Anterior cingulate cortex (tissue), 58 donors: ENCODE data around the gene VSNL1.

Experiments
- DNase-seq, 58 donors: peaks; one replicate each; lab custom pipeline; 2025; lab: John Stamatoyannopoulos, UW

The VSNL1 gene

DNA sequence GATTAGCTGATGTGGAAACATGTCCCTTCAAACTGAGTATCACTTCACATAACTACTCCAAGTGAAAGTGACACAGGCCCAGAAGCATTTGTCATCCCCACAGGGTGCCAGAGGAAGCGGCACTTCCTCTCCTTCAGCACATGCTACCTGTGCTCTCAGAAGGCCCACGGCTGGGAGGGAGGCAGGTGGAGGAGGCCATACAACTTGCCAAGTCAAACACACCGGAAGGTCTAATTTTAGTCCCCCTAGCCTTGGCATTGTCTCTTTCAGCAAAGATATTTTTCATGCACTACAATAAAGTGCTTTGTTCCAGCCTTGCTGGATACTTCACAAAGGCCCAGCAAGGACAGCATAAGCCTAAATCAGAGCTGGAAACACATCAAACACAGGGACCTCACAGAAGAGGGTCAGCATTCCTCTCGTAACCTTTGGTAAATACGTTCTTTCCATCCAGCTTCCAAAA is 38.0 kb downstream of the VSNL1 start:
- DNase-seq, result no peak

DNA sequence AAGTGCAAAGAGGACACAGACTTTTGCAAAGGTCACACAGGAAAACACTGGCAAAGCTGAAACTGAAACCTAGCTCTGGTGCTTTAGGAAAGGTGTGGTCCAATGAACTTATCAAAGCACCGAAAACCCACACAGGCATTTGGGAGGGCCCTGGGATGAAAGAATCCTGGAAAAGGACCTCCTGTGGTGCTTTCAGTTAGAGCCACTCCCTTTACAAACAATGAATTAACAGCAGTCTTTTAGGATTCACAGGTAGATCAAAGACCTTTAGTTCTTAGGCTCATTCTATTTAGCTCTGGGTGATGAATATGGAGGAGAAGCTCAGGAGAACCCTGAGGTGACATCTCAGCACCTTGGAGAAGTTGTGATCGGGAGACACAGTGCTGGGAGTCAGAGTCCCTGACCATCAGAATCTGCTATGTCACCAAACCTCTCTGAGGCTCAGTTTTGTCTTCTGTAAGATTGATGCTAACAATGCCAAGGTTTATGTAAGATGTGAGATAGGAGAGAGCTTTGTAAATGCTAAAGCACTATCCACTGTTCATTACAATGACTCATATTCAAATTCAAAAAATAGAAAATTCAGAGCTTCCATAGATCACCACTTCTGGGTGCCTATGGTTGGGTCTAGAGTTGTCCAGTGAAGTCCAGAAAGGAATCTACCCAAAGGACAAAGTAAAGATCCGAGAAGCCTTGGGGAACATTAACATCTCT is 39.3 kb downstream of the VSNL1 start:
- no peak for DNase-seq

DNA sequence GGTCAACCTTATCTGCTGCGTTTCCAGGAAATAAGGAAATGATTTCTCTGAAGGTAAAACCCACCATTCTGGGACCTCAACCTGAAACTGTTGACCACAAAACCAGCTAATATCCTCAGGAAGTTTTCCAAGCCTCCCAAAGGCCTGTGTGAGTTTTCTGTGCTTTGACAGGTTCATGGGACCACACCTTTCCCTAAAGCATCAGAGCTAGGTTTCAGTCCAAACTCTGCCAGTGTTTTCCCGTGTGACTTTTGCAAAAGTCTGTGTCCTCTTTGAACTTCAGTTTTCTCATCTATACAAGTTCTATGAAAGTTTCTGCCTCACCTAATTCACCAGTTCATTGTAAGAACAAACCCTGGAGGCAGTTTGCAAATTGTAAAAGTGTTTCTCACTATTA is 39.8 kb downstream of the VSNL1 start:
- DNase-seq, result no peak

DNA sequence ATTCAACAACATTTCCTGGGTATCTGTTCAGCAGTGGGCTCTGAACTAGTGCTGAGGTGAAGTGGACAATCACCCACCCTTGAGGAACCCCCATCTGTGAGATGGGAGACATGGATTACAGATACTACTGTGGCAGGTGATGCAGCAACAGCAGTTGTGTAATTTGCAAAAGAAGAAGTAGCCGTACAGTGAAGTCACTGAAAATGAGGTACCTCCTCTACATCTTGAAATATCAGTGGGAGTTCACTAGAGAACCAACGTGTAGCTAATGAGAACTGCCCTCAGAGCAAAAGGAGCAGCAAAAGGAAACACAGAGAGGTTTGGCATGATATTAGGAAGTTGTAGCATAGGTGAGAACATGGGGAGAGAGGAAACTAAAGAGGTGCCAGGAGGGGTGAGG is 41.3 kb downstream of the VSNL1 start:
- no peak for DNase-seq

DNA sequence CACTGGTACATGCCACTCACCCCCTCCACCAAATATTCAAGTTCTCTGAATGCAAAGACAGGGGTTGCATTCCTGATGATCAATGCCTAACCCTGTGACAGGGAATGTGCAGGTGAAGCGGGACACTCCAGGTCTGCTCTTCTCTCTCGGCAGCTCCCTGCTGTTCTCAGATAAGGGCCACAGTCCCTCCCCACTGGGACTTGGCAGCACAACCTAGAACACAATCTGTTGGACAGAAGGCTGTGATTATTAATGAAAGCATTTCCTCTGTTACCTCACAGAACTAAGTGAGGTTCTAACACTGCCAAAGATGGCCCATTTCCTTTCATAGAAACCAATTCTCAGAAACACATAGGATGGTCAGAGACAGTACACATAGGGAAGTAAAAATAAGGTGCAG is 42.7 kb downstream of the VSNL1 start:
- no peak for DNase-seq

DNA sequence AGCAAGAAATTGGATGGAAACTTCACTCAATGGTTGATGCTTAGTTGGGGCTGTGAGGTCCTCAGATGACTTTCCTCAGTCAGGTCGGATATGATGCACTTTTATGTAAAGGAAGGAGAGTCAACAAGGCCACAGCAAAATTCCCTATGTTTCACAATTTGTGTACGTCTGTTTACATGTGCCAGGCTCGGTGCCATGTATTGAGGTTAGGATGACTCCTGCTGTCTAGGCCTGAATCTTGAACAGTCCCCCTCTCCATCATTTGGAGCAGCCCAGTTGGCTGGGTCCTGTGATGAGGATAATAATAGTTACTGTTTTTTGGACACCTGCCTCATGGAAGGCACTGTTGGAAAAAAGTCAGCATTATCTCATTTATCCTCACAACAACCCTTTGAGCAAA is 43.1 kb downstream of the VSNL1 start:
- DNase-seq, result no peak

DNA sequence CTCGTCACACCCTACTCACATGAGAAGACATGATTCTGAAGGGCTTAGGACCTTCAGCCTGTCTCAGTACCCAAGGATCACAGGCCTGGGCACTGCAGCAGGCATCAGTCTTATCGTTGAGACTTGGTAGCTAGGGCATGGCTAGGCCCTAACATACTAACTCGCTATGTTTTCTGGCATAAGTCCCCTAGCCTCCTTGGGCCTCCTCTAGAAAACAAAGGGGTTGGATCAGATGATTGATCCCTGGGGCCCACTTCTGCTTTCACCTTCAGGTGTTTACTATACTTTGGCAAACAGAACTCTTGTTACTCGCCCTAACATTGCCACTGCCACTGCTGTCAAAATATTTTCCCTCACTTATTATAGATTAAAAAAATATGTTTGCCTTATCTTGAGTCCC is 44.2 kb downstream of the VSNL1 start:
- DNase-seq, result no peak

DNA sequence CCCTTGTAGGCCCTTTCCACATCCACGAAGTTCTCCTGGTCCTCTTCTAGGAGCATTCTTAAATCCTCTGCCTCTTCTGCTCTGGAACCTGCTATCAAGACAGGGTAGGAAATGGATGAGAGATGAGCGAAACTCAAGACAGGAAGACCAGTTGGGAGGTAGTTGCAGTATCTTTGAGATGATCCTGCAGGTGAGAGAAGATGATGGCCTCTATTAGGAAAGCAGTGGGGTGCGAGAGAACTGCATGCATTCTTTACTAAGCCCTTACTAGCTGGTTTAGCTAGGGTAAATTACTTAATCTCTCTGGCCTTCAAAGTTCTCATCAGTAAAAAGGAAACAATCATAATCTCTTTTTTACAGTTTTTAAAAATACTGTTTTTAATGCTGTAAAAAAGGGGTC is 47.0 kb downstream of the VSNL1 start:
- no peak for DNase-seq

DNA sequence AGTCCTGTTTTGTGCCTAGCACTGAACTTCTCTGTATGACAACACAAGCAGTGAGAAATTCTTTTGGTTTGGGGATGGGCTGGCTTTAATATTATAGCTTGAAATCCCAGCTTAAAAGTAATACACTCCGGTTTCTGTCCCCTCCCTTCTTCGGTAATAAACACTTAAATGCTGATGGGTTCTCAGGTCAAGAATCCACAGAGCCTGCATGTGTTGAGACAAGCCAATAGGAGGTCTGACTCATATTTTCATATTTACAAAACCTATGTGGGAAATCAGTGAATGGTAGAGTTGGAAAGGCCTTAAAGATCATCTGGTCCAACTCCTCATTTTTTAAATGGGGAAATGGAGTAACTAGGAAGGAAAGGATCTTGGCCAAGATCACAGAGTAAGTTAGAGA is 47.5 kb downstream of the VSNL1 start:
- DNase-seq, result no peak

DNA sequence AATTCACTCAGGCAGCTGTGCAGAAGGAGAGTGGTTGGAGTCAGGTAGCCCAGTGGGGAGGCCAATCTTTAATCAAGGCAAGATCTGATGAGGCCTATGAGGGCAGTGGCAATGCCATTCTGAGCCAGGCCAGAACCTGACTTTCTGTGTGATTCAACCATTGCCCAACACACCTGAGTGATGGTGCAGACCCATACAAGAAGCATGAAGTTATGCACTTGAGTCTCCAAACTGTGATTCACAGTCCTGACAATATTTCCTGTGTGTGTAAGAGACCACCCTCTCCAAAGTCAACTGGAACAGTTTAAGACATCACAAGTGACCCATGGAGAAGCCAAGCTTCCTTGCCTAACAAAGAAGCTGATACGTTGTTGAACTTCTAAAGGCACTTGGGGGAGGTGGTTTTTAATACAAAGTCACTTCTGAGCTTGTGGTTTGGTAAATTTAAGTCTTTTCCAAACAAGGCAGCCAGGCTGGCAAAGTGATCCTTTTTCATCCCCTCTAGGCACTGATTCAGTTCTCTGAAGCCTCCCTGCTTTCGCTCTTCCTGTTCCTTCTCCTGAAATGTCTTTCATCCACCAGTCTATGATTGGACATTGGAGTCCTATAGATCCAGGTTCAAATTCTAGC is 49.0 kb downstream of the VSNL1 start:
- DNase-seq, result no peak

DNA sequence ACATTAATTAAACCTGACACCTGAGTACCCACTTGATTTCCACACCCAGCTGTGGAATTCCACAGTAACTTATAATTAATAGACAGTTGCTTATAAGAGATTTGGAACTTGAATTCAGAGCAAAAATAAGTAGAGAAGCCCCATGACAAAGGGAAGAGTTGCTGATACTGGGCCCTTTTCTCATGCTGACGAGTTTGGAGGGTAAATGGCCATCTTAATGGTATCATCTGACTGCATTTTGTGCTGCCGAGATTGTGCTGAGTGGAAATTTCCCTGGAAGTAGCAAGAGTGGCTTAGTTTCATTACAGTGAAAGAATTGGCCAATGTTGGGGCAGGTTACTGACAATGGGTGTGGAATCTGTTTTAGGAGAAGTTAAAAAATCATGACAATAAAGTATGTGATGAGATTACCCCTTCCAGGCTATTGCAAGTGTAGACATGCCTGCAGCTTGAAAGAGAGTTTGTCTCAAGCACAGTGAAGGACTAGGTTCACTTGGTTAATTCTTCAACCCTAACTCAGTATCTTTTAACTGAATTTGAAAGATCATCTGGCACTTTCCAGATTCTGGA is 49.9 kb downstream of the VSNL1 start:
- DNase-seq, result no peak

DNA sequence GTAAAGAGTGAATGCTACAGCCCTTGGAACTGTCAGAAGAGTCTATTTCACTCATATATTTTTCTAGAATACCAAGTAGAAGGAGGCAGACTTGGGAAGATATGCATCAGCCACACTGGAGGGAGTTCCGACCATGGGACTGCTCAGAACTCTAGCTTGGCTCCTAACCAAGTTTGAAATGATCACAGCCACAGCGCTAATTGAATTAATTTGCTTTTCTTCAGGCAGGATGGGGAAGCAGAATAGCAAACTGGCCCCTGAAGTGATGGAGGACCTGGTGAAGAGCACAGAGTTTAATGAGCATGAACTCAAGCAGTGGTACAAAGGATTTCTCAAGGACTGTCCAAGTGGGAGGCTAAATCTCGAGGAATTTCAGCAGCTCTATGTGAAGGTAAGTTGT is 51.4 kb downstream of the VSNL1 start:
- DNase-seq, result no peak

DNA sequence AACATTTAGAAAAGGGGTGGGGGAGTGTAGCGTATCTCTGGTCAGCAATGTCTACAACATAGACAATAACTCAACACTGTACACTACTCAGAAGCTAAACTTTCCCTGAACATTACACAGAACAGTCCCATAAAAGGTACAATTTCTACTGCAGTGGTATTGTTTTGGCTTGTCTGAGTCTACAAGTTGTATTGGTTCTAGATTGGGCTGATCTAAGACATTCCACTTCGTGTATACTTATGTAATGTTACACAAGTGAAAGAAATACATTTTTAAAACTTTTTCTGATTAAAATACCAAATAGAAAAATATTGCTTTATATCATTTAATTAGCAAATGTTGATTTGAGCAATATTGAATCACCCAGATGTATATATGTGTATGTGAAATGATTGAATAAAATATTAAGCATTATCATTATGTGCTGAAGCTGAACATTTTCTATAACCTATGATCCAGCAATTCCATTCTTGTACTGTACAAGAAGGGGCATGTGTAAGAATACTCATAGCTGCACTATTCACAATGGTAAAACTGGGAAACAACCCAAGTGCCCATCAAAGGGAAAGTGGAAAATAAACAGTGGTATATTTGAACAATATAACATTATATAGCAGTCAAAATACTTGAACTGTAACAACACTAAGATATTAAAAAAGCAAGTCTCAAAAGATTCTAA is 52.4 kb downstream of the VSNL1 start:
- DNase-seq, result no peak

DNA sequence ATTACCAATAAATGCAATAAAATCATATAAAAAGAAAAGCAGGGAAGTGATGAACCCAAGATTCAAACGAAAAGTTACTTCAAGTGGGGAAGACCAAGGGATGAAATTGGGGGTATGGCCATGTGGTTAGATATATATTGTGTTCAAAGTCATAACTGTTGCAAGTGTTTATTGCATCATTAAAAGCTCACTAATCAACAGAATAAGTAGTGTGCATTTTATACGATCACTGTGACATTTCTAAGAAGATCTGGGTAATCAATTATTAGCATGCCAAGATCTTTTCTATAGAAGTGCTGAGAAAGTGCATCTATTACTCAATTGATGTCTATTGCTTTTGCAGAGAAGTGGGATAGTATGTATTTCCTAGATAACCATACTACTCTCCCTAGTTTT is 52.9 kb downstream of the VSNL1 start:
- DNase-seq, result no peak

DNA sequence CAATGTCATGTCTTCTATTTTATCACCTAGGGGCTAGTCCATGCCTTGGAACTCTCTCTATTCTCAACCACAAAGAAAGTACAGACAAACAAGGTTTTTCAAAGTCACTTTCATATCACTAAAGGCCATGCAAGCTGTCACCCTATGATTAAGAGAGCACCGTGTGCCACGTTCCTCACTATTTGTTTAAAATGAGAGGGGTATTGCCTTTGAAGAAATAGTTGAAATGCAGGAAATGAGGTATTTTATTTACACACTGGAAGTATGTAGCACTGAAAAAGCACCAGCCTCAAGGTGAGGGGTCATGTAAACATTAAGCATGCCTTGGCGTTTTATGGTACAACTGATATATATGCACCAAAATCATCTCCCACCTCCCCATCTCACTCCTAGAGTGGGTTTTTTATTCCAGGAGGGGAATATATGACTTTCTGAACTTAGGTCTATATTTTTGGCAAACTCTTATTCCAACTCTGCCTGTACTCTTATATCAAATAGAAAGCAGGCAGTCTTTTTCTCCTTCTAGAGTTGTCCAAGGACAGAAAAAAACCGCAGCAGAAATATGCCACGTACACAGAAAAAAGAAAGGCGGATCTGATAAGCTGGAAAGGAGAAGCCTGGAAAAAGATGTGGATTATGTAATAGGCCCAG is 53.5 kb downstream of the VSNL1 start:
- DNase-seq, result peak in 1 of 58 donors; percentile 21

DNA sequence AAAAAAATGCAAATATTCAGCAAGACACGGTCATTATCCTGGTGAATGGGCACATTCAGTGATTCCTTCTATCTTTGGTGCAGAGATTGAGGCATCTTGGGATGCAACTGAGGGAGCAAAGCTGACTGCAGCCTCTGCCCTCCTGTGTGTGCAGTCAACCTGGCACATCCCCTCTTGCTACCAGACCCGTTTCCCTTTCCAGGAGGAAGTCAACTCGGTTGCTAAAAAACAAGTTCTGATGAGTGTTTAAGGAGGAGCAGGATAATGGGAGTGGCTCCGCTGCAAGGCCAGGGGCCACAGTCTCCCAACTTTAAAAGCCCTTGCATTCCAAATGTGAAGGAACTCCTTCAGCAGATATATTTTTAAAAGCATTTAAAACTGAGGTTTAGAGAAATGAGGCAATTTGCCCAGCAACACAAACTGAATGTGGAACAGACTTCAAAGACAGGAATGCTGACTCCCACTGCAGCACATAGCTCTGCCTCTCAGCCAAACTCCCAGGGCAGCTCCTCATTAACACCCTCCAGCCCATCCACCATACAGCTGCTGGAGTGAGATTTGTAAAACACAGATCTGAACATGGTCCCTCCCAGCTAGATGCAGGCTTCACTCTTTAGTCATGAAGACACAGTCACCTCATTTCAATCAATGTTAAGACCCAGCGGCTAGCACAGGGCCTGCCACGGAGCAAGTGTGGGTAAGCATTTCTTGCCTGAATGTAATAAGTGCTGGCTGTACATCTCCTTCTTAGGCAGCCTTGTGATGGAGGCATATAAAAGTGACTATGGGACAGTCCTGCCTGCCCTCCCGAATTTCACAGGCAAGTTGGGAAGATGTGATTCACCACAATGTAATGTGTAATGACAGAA is 54.3 kb downstream of the VSNL1 start:
- peak in 11 of 58 donors; percentile 7 to 57 (median 26) for DNase-seq

DNA sequence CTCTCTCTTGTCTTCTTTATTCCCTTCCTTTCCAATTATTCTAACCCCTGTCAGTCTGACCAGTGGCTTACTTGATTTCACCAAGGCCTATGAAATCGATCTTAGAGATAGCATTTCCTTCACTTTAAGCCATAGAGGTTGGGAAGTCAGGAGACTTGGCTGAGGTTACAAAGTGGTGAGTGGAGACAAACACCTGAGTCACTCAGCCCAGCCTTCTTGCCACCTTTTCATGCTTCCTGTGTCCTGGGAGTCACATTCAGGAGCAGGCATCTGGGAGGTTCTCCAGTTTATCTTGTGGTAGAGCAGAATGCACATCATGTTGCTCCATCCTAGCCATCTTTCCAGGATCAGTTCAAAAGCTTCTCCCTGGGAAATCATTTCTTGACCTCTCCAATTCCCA is 59.1 kb downstream of the VSNL1 start:
- no peak for DNase-seq

DNA sequence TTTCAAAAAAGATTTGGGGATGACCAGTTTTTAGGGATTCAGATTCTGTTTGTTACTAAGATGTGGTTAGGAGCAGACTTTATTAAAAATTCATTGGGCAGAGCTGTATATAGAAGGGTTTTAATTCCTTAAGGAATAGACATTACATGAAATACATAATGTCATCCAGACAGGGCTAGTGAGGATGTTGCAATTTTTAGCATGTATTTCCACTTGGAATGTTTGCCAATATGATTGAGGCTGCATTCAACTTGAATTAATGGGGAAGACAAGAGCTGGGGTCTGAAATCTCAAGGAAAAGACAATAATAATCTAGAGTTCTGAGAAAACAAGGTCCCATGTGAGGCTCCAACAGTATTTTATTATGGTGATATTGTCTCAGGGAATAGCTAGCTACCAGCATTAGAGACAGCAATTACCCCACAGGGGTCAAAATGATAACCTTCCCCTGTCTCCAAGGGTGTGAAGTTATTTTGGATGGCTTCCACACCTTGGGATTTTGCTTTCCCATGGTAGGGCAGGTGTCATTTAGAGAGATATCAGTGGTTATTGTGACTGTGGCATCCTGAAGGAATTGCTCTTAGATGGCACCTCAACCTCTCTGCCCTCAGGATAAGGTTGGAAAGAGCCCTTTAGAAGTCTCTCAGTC is 60.2 kb downstream of the VSNL1 start:
- no peak for DNase-seq

DNA sequence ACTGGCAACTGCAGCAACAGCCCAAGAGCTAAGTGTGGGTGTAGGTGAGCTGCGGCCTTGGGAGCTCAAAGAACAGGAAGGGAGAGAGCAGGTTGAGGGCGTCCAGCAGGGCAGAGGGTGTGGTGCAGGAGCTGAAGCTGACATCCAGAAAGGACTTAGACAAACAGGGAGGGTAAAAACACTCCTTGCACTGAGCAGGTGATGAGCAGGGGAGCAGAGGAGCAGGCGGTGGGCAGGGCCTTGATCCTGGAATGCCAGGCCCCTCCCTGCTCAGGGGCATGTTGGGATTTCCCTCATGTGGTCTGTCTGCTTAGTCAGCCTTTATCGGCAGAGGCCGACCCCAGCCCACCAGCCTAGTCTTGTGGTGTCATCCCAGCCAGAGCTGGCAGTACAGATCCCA is 63.6 kb downstream of the VSNL1 start:
- DNase-seq, result no peak

DNA sequence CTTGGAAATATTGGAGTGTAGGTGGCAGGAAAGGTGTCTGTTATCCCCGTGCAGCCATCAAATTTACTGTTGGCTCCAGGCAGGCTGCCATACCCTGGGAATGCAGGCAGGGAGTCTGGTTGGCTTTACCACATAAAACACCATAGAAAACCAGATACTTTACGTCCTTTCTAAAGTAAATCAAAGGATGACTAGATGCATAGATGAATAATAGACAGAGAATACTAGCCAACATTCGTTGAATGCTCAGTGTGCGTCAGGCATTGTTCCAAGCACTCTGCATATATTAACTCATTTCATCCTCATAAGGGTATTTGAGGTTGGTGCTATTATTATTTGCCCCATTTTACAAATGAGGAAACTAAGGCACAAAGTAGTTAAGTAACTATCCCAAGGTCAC is 65.2 kb downstream of the VSNL1 start:
- no peak for DNase-seq
